HUES48 (cell line): ENCODE measurements around the gene LARP4B.

ENCODE experiments used
- H3K27ac ChIP-seq: one replicate; pipeline ENCODE4 v1.7.0; 2013; ENCODE audit warnings: low read depth, low read length, inconsistent platforms
- H3K27me3 ChIP-seq: 2 replicates; pipeline ENCODE4 v1.6.1; 2013; ENCODE audit warnings: mild to moderate bottlenecking, low read length; ENCODE audit not compliant: control insufficient read depth, insufficient read depth
- H3K36me3 ChIP-seq: 2 replicates; pipeline ENCODE4 v1.6.1; 2013; ENCODE audit warnings: low read length; ENCODE audit not compliant: control insufficient read depth, insufficient read depth
- H3K4me1 ChIP-seq: 2 replicates; pipeline ENCODE4 v1.6.1; 2013; ENCODE audit warnings: mild to moderate bottlenecking, low read length; ENCODE audit not compliant: control insufficient read depth, insufficient read depth
- H3K4me3 ChIP-seq: 2 replicates; pipeline ENCODE4 v1.5.1; 2013; ENCODE audit warnings: mild to moderate bottlenecking, low read depth, low read length
- H3K9ac ChIP-seq: 2 replicates; pipeline ENCODE4 v1.6.1; 2013; ENCODE audit warnings: mild to moderate bottlenecking, low read depth, low read length, moderate library complexity
- H3K9me3 ChIP-seq: 2 replicates; pipeline ENCODE4 v1.6.1; 2013; ENCODE audit warnings: low read length; ENCODE audit not compliant: control insufficient read depth, insufficient read depth

LARP4B gene

DNA sequence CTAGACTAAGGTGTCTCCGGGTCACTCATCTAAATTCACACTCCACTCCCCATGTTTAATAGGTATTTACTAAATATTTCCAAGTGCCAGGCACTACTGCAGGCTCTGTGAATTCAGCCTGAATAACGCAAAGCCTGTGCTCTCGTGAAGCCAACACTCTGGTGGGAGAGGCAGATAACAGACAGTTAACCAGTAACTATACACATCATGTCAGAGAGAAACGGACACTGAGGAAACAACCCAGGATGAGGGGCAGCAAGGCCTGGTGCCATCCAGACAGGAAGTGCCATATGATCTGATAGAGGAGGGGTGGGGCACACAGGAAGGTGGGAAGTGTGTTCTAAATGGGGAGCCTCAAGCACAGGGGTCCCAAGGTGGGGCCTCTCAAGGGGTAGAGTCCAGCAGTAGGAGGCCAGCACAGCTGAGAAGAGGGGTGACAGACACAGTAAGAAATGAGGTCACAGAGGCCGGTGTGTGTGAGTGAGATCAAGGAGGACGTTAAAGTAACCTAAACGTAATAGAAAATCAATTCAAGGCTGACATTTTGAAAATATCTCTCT lies 85.3 kb downstream of the LARP4B start:
- Histone ChIP-seq H3K27ac (no peak overlapping the region), H3K27me3 (no peaks in the 10 kb centered on the region), H3K4me3 (no peak overlapping the region), H3K36me3 (peaks cover 53% of the 10 kb centered on the region), H3K4me1 (no peaks in the 10 kb centered on the region), H3K9ac (no peak overlapping the region), H3K9me3 (no peaks in the 10 kb centered on the region)

DNA sequence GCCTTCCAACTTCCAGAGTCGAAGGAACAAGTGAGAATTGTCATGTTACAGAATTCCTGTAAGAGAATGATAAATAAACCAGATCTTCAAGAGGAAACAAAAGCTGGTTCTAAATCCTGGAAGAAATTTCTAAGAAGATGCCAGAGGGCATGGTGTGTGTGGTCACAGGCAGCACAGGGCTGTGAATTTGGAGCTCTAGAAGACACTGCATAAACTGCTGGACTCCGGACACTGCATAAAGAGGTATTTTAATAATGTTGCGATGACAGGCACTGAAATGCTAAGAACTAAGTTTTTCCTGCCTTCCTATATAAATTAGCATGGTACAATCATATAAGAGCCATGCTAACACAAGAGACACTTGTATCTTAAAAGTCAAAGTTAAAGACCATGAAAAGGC lies 86.0 kb downstream of the LARP4B start:
- Histone ChIP-seq H3K36me3 (peaks cover 59% of the 10 kb centered on the region), H3K27ac (no peak overlapping the region), H3K4me3 (no peak overlapping the region), H3K9me3 (no peaks in the 10 kb centered on the region), H3K4me1 (no peaks in the 10 kb centered on the region), H3K9ac (no peak overlapping the region), H3K27me3 (no peaks in the 10 kb centered on the region)

DNA sequence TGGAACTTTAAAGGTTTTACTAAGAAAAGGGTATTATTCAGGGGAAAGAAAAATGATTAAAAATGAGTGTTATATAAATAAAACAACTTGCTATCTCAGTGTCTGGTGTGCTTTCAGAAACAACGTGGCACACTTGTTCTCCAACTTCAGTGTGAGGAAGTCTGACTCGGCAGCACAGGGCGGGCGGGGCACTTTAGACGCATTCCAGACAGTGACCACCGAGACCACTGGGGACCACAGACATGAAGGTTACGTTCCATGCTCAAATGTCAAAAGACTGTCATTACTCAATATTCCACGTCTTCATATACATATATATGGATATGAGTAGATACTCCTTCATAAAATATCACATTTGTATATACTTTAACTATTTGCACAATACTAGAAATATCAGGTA lies 87.0 kb downstream of the LARP4B start:
- no peaks in the 10 kb centered on the region for H3K9me3 ChIP-seq
- no peak overlapping the region for H3K4me3 ChIP-seq
- no peaks in the 10 kb centered on the region for H3K27me3 ChIP-seq
- no peak overlapping the region for H3K27ac ChIP-seq
- H3K4me1 ChIP-seq, result no peaks in the 10 kb centered on the region
- peaks cover 69% of the 10 kb centered on the region for H3K36me3 ChIP-seq
- H3K9ac ChIP-seq, result no peak overlapping the region

DNA sequence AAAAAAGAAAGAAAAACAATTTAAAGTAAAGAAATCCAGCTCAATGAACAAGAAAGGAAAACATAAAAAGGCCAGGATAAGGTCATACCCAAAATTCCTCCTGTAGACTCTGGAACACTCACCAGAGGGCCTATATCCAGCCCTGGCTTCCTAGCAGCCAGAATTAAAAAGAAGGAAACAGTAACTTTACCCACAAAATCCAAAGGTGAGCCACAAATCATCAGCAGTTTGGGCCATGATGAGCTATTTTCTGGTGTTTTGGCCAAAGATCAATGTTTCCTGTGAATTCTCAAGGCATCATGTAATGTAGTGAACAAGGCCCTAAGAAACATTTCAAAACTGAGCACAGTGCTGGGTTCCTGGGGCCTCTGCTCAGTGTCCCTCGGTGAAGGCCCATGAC lies 87.8 kb downstream of the LARP4B start:
- Histone ChIP-seq H3K9ac (no peak overlapping the region), H3K27me3 (no peaks in the 10 kb centered on the region), H3K27ac (no peak overlapping the region), H3K4me1 (no peaks in the 10 kb centered on the region), H3K4me3 (no peak overlapping the region), H3K9me3 (no peaks in the 10 kb centered on the region), H3K36me3 (peaks cover 77% of the 10 kb centered on the region)

DNA sequence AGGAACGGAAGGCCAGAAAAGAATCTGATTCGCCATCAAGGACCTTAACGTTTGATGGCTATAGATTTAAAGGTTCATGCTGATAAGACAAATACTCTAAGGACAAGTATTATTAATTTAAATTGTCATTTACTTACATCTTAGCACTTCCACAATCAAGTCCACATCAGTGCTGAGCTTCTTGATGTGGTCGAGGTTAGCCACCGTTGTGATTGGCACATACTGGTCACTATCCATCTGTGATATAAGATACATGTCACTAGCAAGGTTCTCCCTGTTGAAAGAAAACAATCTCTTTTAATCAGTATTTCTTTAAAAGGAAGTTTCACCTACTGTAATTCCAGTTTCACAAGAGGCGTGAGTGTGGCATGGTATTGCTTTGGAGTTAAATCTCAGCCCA lies 88.7 kb downstream of the LARP4B start:
- H3K4me3 ChIP-seq, result no peak overlapping the region
- no peaks in the 10 kb centered on the region for H3K27me3 ChIP-seq
- H3K36me3 ChIP-seq, result peaks cover 83% of the 10 kb centered on the region
- no peak overlapping the region for H3K27ac ChIP-seq
- H3K9ac ChIP-seq, result no peak overlapping the region
- no peaks in the 10 kb centered on the region for H3K4me1 ChIP-seq
- no peaks in the 10 kb centered on the region for H3K9me3 ChIP-seq

DNA sequence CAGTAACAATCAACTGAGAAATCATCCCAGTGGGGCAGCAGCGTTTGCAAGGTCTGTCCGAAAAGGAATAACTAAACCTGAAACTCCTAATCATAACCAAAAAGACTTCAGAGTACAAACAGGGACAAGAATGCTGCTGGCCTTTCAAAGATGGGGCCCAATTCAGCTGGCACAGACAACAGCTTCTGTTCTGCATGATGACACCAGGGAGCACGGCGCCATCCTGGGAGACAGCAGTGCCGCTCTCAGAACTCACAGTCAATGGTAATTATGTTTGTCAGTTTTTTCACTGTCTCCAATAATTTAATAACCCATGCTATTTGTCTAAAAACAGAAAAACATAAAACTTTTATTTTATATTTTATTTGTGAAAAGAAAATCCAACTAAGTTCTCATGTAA lies 90.0 kb downstream of the LARP4B start:
- Histone ChIP-seq H3K36me3 (peaks cover 83% of the 10 kb centered on the region), H3K27me3 (no peaks in the 10 kb centered on the region), H3K9ac (no peak overlapping the region), H3K4me1 (no peaks in the 10 kb centered on the region), H3K9me3 (no peaks in the 10 kb centered on the region), H3K4me3 (no peak overlapping the region), H3K27ac (no peak overlapping the region)

DNA sequence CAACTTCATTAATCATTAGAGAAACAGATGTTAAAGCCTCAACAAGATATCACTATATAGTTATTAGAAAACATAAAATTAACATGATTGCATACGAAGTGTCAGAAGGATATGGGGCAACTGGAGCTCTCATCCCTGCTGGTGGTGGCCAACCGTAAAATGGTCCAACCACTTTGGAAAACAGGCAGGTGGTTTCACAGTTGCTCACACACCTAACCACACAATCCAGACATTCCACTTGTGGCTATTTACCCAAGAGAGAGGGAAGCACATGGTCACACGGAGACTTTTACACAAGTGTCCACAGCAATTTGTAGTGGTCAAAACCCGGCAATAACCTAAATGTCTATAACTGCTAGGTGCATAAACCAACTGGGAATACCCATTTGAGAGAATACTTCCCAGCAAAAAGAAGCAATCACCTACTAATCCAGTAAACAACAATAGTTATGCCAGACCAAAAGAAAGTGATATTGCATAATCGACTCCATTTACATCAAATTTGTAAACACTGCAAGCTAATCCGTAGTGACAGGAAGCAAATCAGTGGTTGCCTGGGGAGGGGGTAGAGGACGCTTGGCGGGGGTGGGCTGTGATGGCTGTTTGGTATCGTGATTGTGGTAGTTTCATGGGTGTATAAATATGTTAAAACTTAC lies 91.8 kb downstream of the LARP4B start:
- Histone ChIP-seq H3K9me3 (no peaks in the 10 kb centered on the region), H3K36me3 (peaks cover 85% of the 10 kb centered on the region), H3K4me1 (no peaks in the 10 kb centered on the region), H3K4me3 (no peak overlapping the region), H3K9ac (no peak overlapping the region), H3K27me3 (no peaks in the 10 kb centered on the region), H3K27ac (no peak overlapping the region)

DNA sequence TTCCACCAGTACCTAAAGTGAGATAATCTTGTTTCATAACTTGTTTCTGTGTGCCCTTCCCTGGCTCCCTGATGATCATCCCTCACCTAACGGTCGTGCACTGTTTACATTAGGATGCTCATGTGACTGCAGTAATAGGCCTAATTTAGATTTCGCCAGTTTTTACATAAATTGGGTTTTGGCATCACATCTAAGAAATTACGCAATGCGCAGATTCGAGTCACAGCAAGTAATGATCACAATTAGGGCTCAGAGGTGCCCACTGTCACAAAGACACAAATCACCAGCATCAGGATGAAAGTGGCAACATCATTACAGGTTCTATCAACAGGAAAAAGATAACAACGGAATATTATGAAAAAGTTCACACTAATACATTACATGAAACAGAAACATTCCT lies 94.7 kb downstream of the LARP4B start:
- Histone ChIP-seq H3K27ac (no peak overlapping the region), H3K9me3 (no peaks in the 10 kb centered on the region), H3K4me1 (no peaks in the 10 kb centered on the region), H3K27me3 (no peaks in the 10 kb centered on the region), H3K36me3 (peaks cover 71% of the 10 kb centered on the region), H3K4me3 (no peak overlapping the region), H3K9ac (no peak overlapping the region)

DNA sequence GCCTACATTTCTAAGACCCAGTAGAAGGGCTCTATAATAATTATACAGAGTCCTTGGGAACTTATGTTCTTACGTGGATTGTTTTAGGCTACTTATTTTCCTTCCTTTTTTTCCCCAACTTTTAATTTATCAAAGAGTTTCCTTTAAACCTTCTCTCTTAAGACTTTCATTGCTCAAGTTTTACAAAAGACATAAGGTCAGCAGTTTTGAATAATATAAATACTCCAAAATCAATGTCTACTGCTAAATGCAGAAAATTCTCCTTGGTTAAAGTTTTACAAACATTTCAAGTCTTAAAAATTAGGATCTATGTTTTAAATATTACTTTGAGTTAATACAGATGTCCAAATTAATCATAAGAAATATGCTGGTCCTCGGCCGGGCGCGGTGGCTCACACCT lies 97.0 kb downstream of the LARP4B start:
- Histone ChIP-seq H3K4me1 (no peaks in the 10 kb centered on the region), H3K27me3 (no peaks in the 10 kb centered on the region), H3K9me3 (no peaks in the 10 kb centered on the region), H3K9ac (no peak overlapping the region), H3K36me3 (peaks cover 69% of the 10 kb centered on the region), H3K27ac (no peak overlapping the region), H3K4me3 (no peak overlapping the region)

DNA sequence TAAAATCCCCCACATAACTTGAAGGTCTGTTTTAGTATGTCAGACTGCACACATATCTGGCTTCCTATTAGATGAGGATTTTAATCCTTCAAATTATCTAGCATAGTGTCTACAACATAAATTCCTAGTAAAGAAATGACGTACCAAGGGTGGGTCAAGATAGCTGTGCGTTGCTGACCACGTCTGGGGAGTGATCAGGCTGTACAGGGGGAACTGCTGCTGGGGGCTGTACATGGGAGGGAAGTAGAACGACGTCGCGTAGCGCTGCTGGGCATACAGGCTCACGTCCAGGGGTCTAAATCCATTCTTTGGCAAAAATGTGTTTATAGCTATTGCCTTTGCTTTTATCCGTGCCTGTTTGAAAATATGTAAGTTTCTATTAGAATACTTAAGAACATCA lies 102.3 kb downstream of the LARP4B start:
- no peaks in the 10 kb centered on the region for H3K9me3 ChIP-seq
- no peak overlapping the region for H3K27ac ChIP-seq
- no peak overlapping the region for H3K4me3 ChIP-seq
- no peaks in the 10 kb centered on the region for H3K4me1 ChIP-seq
- H3K9ac ChIP-seq, result no peak overlapping the region
- no peaks in the 10 kb centered on the region for H3K27me3 ChIP-seq
- peaks cover 85% of the 10 kb centered on the region for H3K36me3 ChIP-seq

DNA sequence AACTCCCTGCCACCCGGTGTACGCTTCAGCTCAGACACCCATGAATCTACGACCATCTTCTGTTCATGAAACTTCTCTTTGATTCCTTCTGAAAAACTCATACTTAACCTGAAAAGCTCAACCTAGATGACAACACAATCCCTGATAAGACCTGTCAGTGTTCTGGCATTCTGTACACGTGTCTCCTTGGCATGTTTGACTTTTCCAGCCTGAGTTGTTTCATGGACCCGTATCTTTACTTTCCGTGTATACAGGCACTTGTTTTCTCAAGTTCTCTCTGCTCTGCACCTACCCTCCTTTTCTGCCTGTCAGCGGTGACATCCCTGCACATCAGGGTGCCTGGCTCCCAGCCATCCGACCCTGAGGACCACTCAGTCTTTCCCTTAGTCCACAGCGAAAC lies 103.3 kb downstream of the LARP4B start:
- Histone ChIP-seq H3K36me3 (peaks cover 89% of the 10 kb centered on the region), H3K4me3 (no peak overlapping the region), H3K27me3 (no peaks in the 10 kb centered on the region), H3K9me3 (no peaks in the 10 kb centered on the region), H3K27ac (no peak overlapping the region), H3K4me1 (no peaks in the 10 kb centered on the region), H3K9ac (no peak overlapping the region)
